ENCODE results near the gene TMTC3.
A peak's percentile ranks its signal among the peaks of the same experiment; 100 is the strongest.
"Not testable (repeated sequence)": the region's sequence is repeated elsewhere in the genome, so short reads cannot be mapped to it uniquely, and the experiment has no call there.

TMTC3 gene

GRCh38 chr12:88166179-88166578, 24.1 kb downstream of the TMTC3 start:
- DNase-seq (ENCODE audit: low read depth in 2 of 2) = no peak

- DNase-seq (ENCODE audit: low read depth in 2 of 2) = no peak
These were observed 25.3 kb downstream of the TMTC3 start for GRCh38 chr12:88167384-88167783.

- DNase-seq (ENCODE audit: low read depth in 2 of 2) = peak in 1 of 2 experiments; percentile 12
These were observed 30.8 kb downstream of the TMTC3 start for GRCh38 chr12:88172844-88173407.

GRCh38 chr12:88175544-88175943, 33.4 kb downstream of the TMTC3 start:
- no peak for DNase-seq (ENCODE audit: low read depth in 2 of 2)

GRCh38 chr12:88179436-88180014, 37.4 kb downstream of the TMTC3 start:
- no peak for DNase-seq (ENCODE audit: low read depth in 2 of 2)

- DNase-seq (ENCODE audit: low read depth in 2 of 2) = no peak
These were observed 39.8 kb downstream of the TMTC3 start for GRCh38 chr12:88181881-88182280.

- no peak for DNase-seq (ENCODE audit: low read depth in 2 of 2)
These were observed 40.3 kb downstream of the TMTC3 start for GRCh38 chr12:88182416-88182815.

GRCh38 chr12:88184196-88184595, 42.1 kb downstream of the TMTC3 start:
- no peak for DNase-seq (ENCODE audit: low read depth in 2 of 2)

GRCh38 chr12:88185279-88185678, 43.2 kb downstream of the TMTC3 start:
- DNase-seq (ENCODE audit: low read depth in 2 of 2) = no peak

- DNase-seq (ENCODE audit: low read depth in 2 of 2) = no peak
These were observed 43.9 kb downstream of the TMTC3 start for GRCh38 chr12:88185988-88186387.

GRCh38 chr12:88187571-88187970, 45.5 kb downstream of the TMTC3 start:
- no peak for DNase-seq (ENCODE audit: low read depth in 2 of 2)

GRCh38 chr12:88188180-88188579, 46.1 kb downstream of the TMTC3 start:
- no peak for DNase-seq (ENCODE audit: low read depth in 2 of 2)

- no peak for DNase-seq (ENCODE audit: low read depth in 2 of 2)
These were observed 50.3 kb downstream of the TMTC3 start for GRCh38 chr12:88192426-88192825.

- no peak for DNase-seq (ENCODE audit: low read depth in 2 of 2)
These were observed 52.8 kb downstream of the TMTC3 start for GRCh38 chr12:88194868-88195267.

GRCh38 chr12:88200029-88200428, 57.9 kb downstream of the TMTC3 start:
- DNase-seq (ENCODE audit: low read depth in 2 of 2) = no peak

- DNase-seq (ENCODE audit: low read depth in 2 of 2) = peak in 1 of 2 experiments; percentile 32
These were observed 60.4 kb downstream of the TMTC3 start for GRCh38 chr12:88202500-88202899.

GRCh38 chr12:88206601-88207000, 64.5 kb downstream of the TMTC3 start:
- DNase-seq (ENCODE audit: low read depth in 2 of 2) = peak; percentile 40 to 45

GRCh38 chr12:88207921-88208620, 66.0 kb downstream of the TMTC3 start:
- peak; percentile 40 to 48 for DNase-seq (ENCODE audit: low read depth in 2 of 2)

- no peak for DNase-seq (ENCODE audit: low read depth in 2 of 2)
These were observed 66.6 kb downstream of the TMTC3 start for GRCh38 chr12:88208661-88209060.

GRCh38 chr12:88210311-88210710, 68.2 kb downstream of the TMTC3 start:
- DNase-seq (ENCODE audit: low read depth in 2 of 2) = not testable (repeated sequence)

- no peak for DNase-seq (ENCODE audit: low read depth in 2 of 2)
These were observed 76.2 kb downstream of the TMTC3 start for GRCh38 chr12:88218293-88218692.

GRCh38 chr12:88219861-88220260, 77.8 kb downstream of the TMTC3 start:
- DNase-seq (ENCODE audit: low read depth in 2 of 2) = no peak

- no peak for DNase-seq (ENCODE audit: low read depth in 2 of 2)
These were observed 81.4 kb downstream of the TMTC3 start for GRCh38 chr12:88223519-88223918.
